AG10803 (cell line): Measurements from ENCODE around the gene MTFP1.

Source experiments
- DNase-seq: peaks from one replicate; pipeline ENCODE4 v3.0.0; 2010; ENCODE audit warnings: low read depth
- H3K4me3 ChIP-seq: 2 replicates; pipeline ENCODE4 v1.5.1; 2011; ENCODE audit warnings: mild to moderate bottlenecking, low read length, control low read depth
- TF ChIP-seq, protein P1 (sequence below): conservative IDR thresholded peaks from 2 replicates; pipeline ENCODE4 v1.5.1; 2011; ENCODE audit warnings: mild to moderate bottlenecking, low read length, control low read depth, inconsistent platforms

MTFP1 gene

DNA sequence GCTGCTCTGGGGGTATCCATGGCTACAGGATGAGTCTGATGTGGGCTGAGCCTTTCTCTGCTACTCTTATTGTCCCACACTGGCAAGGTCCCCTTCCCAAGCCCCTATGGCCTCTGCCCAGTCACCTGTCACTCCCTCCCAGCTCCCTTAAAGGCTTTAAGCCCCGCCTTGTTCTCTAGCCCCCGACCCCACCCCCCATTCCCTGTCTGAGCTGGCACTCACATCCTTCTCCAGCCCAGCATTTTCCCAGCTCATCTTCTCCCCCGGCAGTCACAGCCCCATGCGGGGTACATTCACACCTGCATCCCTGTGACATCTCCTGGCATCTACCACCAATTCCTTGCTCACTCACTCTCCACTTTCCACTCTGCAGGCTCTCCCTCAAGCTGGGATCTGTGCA lies 4.3 kb downstream of the MTFP1 start:
- no peak overlapping the region for H3K4me3 ChIP-seq
- no peak for DNase-seq
- TF ChIP-seq, protein P1, sequence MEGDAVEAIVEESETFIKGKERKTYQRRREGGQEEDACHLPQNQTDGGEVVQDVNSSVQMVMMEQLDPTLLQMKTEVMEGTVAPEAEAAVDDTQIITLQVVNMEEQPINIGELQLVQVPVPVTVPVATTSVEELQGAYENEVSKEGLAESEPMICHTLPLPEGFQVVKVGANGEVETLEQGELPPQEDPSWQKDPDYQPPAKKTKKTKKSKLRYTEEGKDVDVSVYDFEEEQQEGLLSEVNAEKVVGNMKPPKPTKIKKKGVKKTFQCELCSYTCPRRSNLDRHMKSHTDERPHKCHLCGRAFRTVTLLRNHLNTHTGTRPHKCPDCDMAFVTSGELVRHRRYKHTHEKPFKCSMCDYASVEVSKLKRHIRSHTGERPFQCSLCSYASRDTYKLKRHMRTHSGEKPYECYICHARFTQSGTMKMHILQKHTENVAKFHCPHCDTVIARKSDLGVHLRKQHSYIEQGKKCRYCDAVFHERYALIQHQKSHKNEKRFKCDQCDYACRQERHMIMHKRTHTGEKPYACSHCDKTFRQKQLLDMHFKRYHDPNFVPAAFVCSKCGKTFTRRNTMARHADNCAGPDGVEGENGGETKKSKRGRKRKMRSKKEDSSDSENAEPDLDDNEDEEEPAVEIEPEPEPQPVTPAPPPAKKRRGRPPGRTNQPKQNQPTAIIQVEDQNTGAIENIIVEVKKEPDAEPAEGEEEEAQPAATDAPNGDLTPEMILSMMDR: no peak

DNA sequence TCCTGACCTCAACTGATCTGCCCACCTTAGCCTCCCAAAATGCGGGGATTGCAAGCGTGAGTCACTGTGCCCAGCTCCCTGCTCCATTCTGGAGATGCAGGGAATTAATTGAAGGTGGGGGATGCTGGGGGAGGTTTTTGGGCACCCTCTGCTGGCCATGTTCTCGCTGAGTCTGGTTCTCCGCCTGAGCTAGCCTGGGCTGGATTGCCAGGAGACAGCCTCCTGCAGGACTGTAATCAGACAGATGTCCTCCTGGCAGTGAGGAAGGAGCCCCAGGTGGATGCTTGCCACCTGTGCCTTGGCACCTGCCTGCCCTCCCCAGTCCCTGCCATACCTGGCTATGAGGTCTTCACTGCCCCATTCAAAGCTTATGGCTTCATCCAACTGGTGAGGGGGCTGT lies 5.4 kb downstream of the MTFP1 start:
- TF ChIP-seq, protein P1: no peak
- no peak for DNase-seq
- no peak overlapping the region for H3K4me3 ChIP-seq

DNA sequence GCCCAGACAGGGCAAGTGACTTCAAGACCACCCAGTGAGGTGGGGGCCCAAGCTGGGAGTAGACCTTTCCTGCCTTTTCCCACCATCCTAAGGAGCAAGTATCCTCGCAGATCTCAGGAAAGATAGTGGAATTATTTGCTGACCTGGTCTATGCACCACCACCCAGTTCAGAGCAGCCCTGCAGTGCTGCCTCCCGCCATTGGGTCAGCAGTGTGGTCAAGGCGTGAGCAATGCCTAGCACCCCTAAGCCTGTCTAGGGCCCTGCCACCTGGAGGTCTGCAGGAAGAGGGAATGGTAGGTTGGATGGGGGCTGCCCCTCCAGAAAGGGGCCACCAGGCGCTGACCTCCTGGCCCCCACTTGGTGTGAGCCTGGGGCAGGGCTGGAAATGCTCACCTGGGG lies 6.5 kb downstream of the MTFP1 start:
- TF ChIP-seq, protein P1: no peak
- H3K4me3 ChIP-seq: no peak overlapping the region
- no peak for DNase-seq

DNA sequence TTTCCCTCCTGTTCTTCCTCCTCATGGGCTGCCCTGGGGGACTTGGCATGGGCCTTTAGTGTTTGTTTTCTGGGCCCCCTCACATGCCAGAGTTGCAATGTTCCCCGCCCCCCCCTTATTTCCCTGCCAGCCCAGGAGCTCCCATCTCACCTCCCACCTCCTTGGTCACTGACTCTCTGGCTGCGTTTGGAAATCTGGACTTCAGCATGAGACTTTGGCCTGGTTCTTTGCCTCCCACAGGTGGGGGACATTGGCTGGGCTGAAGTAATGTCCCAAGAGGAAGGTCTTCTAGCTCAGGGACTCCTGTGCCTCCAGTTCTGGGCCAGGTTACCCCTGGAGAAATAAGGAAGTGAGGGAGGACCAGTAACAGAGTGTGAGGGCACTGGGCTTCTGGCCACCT lies 7.0 kb downstream of the MTFP1 start:
- no peak for DNase-seq
- TF ChIP-seq, protein P1: no peak
- H3K4me3 ChIP-seq: no peak overlapping the region

DNA sequence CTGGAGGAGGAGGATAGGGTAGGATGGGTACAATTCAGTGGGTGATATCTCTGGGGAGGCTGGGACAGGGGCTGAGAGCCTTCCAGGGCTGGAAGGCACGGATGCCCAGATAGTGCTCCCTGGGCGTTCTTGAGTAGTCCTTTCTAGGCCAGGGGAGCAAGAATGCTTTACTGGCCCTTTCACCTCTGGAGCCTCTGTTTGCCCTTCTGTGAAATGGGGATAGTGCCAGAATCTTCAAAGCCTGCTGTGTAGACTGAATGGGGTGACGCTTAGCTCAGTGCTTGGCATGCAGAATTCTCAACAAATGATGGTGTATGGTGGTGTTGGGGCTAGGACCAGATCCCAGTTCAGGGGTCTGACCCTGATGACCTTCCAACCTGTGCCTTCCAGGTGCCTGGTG lies 7.7 kb downstream of the MTFP1 start:
- no peak overlapping the region for H3K4me3 ChIP-seq
- TF ChIP-seq, protein P1: no peak
- no peak for DNase-seq

DNA sequence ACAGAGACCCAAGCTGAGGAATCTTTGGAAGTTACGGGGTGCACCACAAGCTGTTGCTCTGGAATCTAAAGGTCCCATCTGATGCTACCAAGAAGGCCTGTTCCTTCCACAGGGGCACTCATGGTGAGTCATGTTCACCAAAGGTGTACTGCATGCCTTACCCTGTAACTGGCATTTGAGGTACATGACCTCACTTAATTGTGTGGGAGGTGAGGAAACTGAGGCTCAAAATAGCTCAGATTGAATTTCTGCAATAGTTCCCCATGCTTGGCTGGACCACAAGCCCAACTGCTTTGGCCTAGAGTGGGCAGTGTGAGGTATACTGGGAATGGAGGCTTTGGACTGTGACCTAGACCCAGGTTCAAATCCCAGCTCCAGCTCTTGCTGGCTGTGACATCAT lies 8.2 kb downstream of the MTFP1 start:
- H3K4me3 ChIP-seq: no peak overlapping the region
- no peak for DNase-seq
- TF ChIP-seq, protein P1: no peak

DNA sequence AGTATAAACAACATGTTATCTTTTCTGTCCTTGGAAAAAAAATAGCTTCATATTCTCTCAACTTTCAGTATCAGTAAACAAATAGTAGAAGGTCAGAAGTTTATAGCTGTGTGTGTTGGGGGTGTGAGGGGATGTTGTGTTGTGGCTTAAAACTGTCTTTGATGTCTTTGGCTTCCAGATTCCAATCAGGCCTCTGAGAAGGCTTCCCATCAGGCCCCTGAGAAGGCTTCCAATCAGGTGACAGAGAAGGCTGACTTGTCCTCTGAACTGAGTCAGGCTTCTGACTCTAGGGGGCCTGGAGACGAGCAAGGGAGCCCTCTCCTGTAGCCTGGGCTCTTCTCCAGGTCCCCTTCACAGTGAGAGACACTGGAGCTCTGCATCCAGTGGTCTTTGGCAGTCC lies 9.3 kb downstream of the MTFP1 start:
- DNase-seq: no peak
- H3K4me3 ChIP-seq: no peak overlapping the region
- TF ChIP-seq, protein P1: no peak
